BJ (cell line): ENCODE measurements around the gene LYPD8. TPM values are rescaled to one million over a fixed set of nuclear protein-coding genes. Genes with fewer than 3 reads are reported as not detected.

Experiments
- CTCF ChIA-PET: fragments of 350-600 bp; formaldehyde crosslinking; extraction: SDS; loops from one replicate; lab custom pipeline; 2021; ENCODE audit warnings: antibody characterized with exemption, inconsistent platforms; lab: Yijun Ruan, JAX
- POLR2A ChIA-PET: fragments of 300-600 bp; sonication (Branson Sonifier 250); formaldehyde crosslinking; extraction: SDS; loops from one replicate; lab custom pipeline; 2021; ENCODE audit warnings: antibody characterized with exemption; lab: Charles Lee
- DNase-seq: peaks from one replicate; pipeline ENCODE4 v3.0.0-alpha.2; 2011; ENCODE audit warnings: low read depth
- H3K27me3 ChIP-seq: 2 replicates; pipeline ENCODE4 v1.6.0; 2011; ENCODE audit warnings: low read length; ENCODE audit not compliant: control insufficient read depth, insufficient read depth
- H3K36me3 ChIP-seq: 2 replicates; pipeline ENCODE4 v1.5.1; 2011; ENCODE audit warnings: low read length; ENCODE audit not compliant: control insufficient read depth, insufficient read depth
- H3K4me3 ChIP-seq: 2 replicates; pipeline ENCODE4 v1.5.1; 2011; ENCODE audit warnings: low read depth, mild to moderate bottlenecking, control low read depth, low read length
- polyA plus RNA-seq: library from polyadenylated mRNA; depleted of rRNA; stranded (reverse); fragments of >200 nt; gene quantifications from 2 replicates; pipeline ENCODE4 v1.2.3, GENCODE V29; 2011
- TF ChIP-seq, protein P1 (sequence below): IDR thresholded peaks from 2 replicates; pipeline ENCODE4 v1.5.1; 2011; ENCODE audit warnings: low read depth, mild to moderate bottlenecking, control low read depth, inconsistent platforms, low read length, moderate library complexity; ENCODE audit not compliant: insufficient read depth

Gene LYPD8
- polyA plus RNA-seq, 1 experiment, result not detected

DNA sequence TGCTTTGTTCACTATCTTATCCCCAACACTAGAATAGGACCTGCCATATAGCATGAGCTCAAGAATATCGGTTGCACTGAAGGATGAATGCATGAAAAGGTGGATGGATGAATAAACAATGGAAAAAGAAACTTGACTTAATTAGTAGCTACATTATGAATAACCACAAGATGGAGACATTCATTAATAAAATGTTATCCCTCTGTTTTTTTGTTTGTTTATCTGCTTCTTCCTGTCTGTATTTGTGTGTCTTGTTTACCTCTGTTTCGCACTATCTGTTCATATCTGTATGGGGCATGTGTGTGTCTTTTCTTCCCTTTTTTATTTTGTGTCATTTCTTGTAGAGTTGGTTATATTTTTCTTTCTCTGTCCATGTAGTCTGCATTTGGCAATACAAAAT lies 51.9 kb downstream of the LYPD8 start:
- POLR2A ChIA-PET, result interaction anchor here (0.7 kb wide), 1 partner anchor 170 kb away, joined by 3 read pairs; no protein-coding TSS in a partner anchor
- Histone ChIP-seq H3K27me3 (no peaks in the 10 kb centered on the region), H3K36me3 (no peaks in the 10 kb centered on the region), H3K4me3 (no peak overlapping the region)
- no peak for DNase-seq
- CTCF ChIA-PET, result interaction anchor here (1.0 kb wide), 1 partner anchor 8 kb away, joined by 3 read pairs; no protein-coding TSS in a partner anchor
- TF ChIP-seq, protein P1, sequence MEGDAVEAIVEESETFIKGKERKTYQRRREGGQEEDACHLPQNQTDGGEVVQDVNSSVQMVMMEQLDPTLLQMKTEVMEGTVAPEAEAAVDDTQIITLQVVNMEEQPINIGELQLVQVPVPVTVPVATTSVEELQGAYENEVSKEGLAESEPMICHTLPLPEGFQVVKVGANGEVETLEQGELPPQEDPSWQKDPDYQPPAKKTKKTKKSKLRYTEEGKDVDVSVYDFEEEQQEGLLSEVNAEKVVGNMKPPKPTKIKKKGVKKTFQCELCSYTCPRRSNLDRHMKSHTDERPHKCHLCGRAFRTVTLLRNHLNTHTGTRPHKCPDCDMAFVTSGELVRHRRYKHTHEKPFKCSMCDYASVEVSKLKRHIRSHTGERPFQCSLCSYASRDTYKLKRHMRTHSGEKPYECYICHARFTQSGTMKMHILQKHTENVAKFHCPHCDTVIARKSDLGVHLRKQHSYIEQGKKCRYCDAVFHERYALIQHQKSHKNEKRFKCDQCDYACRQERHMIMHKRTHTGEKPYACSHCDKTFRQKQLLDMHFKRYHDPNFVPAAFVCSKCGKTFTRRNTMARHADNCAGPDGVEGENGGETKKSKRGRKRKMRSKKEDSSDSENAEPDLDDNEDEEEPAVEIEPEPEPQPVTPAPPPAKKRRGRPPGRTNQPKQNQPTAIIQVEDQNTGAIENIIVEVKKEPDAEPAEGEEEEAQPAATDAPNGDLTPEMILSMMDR, result no peak

DNA sequence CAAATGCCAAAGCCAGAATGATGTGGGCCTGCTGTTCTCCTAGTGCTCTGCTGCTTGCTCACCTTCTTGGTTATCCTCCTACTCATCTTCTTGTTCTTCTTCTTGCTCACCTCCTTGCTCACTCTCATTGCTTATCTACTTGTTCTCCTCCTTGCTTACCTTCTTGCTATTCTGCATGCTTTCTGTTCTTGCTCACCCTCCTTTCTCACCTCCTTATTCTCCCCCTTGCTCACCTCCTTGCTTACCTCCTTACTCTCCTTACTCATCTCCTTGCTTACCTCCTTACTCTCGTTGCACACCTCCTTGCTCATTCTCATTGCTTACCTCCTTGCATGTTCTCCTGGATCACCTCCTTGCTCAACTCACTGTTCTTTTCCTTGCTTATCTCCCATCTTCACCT lies 52.8 kb downstream of the LYPD8 start, which contains the start of gene OR14I1:
Gene OR14I1, minus strand, starts transcription at position 53 of the 400 bp plus-strand sequence.
- Histone ChIP-seq H3K27me3 (no peaks in the 10 kb centered on the region), H3K36me3 (no peaks in the 10 kb centered on the region), H3K4me3 (no peak within 1 kb of the TSS)
- TF ChIP-seq, protein P1, result no peak
- ChIA-PET CTCF (no interaction called here), POLR2A (no interaction called here)
- no peak for DNase-seq

GRCh38 chr1:248699099-248699498 lies 56.5 kb downstream of the LYPD8 start:
- TF ChIP-seq, protein P1, result no peak
- Histone ChIP-seq H3K4me3 (no peak overlapping the region), H3K27me3 (no peaks in the 10 kb centered on the region), H3K36me3 (no peaks in the 10 kb centered on the region)
- ChIA-PET CTCF (no interaction called here), POLR2A (no interaction called here)
- DNase-seq, result no peak

GRCh38 chr1:248697907-248698306 lies 57.7 kb downstream of the LYPD8 start:
- DNase-seq, result no peak
- Histone ChIP-seq H3K36me3 (no peaks in the 10 kb centered on the region), H3K27me3 (no peaks in the 10 kb centered on the region), H3K4me3 (no peak overlapping the region)
- TF ChIP-seq, protein P1, result no peak
- CTCF ChIA-PET, result interaction anchor here (1.2 kb wide), 1 partner anchor 12 kb away, joined by 4 read pairs; no protein-coding TSS in a partner anchor
- POLR2A ChIA-PET, result no interaction called here

DNA sequence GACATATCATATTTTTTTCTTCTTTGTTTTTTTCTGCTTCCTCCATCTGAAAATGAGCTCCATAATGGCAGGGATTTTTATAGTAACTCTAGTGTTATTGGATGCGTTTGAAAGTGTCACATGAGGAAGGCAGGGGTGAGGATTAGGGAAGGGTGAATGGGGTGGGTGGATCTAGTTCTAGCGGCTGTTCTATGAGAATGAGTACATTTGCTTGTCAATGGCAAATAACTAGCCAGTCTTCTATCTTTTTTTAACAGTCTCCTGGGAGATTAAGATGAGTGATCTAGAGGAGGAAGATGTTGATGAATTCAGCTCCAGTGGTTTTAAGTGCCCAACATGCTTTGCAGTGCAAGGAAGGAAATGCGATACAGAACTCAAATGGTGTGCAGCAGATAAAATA lies 58.8 kb downstream of the LYPD8 start:
- no peaks in the 10 kb centered on the region for H3K36me3 ChIP-seq
- no peak overlapping the region for H3K4me3 ChIP-seq
- CTCF ChIA-PET, result interaction anchor here (1.2 kb wide), 1 partner anchor 11 kb away, joined by 4 read pairs; no protein-coding TSS in a partner anchor
- no peaks in the 10 kb centered on the region for H3K27me3 ChIP-seq
- POLR2A ChIA-PET, result no interaction called here
- TF ChIP-seq, protein P1, result no peak
- no peak for DNase-seq
